Parathyroid adenoma (tissue), 2 donors: Measurements from ENCODE around the gene IFIT5.
A peak's percentile ranks its signal among the peaks of the same experiment; 100 is the strongest.
"Not testable (repeated sequence)": the region's sequence is repeated elsewhere in the genome, so short reads cannot be mapped to it uniquely, and the experiment has no call there.

ENCODE experiments used
- H2AFZ ChIP-seq: fragments of 300-600 bp; sonication (generic); one replicate; pipeline ENCODE4 v1.7.0; 2017; ENCODE audit warnings: antibody characterized with exemption, mild to moderate bottlenecking
- H3K27ac ChIP-seq: fragments of 300-600 bp; sonication (generic); one replicate; pipeline ENCODE4 v1.7.0; 2017
- H3K27me3 ChIP-seq: fragments of 300-600 bp; sonication (generic); one replicate; pipeline ENCODE4 v1.7.0; 2017; ENCODE audit warnings: low read length; ENCODE audit not compliant: control insufficient read depth, insufficient read depth
- H3K36me3 ChIP-seq: fragments of 300-600 bp; sonication (generic); one replicate; pipeline ENCODE4 v1.7.0; 2017; ENCODE audit warnings: low read length; ENCODE audit not compliant: control insufficient read depth, insufficient read depth
- H3K4me1 ChIP-seq: fragments of 300-600 bp; sonication (generic); one replicate; pipeline ENCODE4 v1.7.0; 2017; ENCODE audit warnings: control low read depth
- H3K4me2 ChIP-seq: fragments of 300-600 bp; sonication (generic); one replicate; pipeline ENCODE4 v1.7.0; 2017; ENCODE audit warnings: low read length
- H3K4me3 ChIP-seq: fragments of 300-600 bp; sonication (generic); one replicate; pipeline ENCODE4 v1.7.0; 2017; ENCODE audit warnings: low read depth, low read length
- H3K79me2 ChIP-seq: fragments of 300-600 bp; sonication (generic); one replicate; pipeline ENCODE4 v1.7.0; 2017; ENCODE audit warnings: control low read depth
- H3K9ac ChIP-seq: fragments of 300-600 bp; sonication (generic); one replicate; pipeline ENCODE4 v1.7.0; 2017; ENCODE audit warnings: mild to moderate bottlenecking
- H3K9me3 ChIP-seq: fragments of 300-600 bp; sonication (generic); one replicate; pipeline ENCODE4 v1.7.0; 2017; ENCODE audit warnings: low read length; ENCODE audit not compliant: control insufficient read depth
- CTCF ChIP-seq: fragments of 300-600 bp; sonication (generic); IDR thresholded peaks from one replicate; pipeline ENCODE4 v1.7.0; 2017; ENCODE audit warnings: antibody characterized with exemption, mild to moderate bottlenecking
- donor health status: primary hyperparathyroidism.

IFIT5 gene

GRCh38 chr10:89388806-89389205, 25.6 kb upstream of the IFIT5 start:
- no peaks in the 10 kb centered on the region for H3K9me3 ChIP-seq
- H2AFZ ChIP-seq = no peak overlapping the region
- no peaks in the 10 kb centered on the region for H3K27me3 ChIP-seq
- H3K4me1 ChIP-seq = peaks cover 9% of the 10 kb centered on the region
- no peak overlapping the region for H3K4me3 ChIP-seq
- no peak overlapping the region for H3K9ac ChIP-seq
- no peak overlapping the region for H3K27ac ChIP-seq
- H3K36me3 ChIP-seq = no peaks in the 10 kb centered on the region
- H3K79me2 ChIP-seq = peaks cover 6% of the 10 kb centered on the region
- TF ChIP-seq CTCF = no peak
- no peak overlapping the region for H3K4me2 ChIP-seq

- Histone ChIP-seq H3K9me3 (no peaks in the 10 kb centered on the region), H3K36me3 (no peaks in the 10 kb centered on the region), H3K79me2 (peaks cover 6% of the 10 kb centered on the region), H3K4me2 (no peak overlapping the region), H3K9ac (no peak overlapping the region), H3K4me3 (no peak overlapping the region), H2AFZ (no peak overlapping the region), H3K4me1 (peaks cover 9% of the 10 kb centered on the region), H3K27me3 (no peaks in the 10 kb centered on the region), H3K27ac (no peak overlapping the region)
- peak; percentile 44 for TF ChIP-seq CTCF
These were observed 25.1 kb upstream of the IFIT5 start for GRCh38 chr10:89389254-89389653.

- Histone ChIP-seq H3K36me3 (no peaks in the 10 kb centered on the region), H3K4me3 (no peak overlapping the region), H3K9me3 (no peaks in the 10 kb centered on the region), H3K27ac (no peak overlapping the region), H2AFZ (peak overlapping the region; percentile 49), H3K79me2 (peaks cover 6% of the 10 kb centered on the region), H3K4me1 (peaks cover 9% of the 10 kb centered on the region), H3K4me2 (no peak overlapping the region), H3K9ac (no peak overlapping the region), H3K27me3 (no peaks in the 10 kb centered on the region)
- TF ChIP-seq CTCF = no peak
These were observed 23.7 kb upstream of the IFIT5 start for GRCh38 chr10:89390476-89391225.

- not testable (repeated sequence) for H3K27me3 ChIP-seq, H3K4me3 ChIP-seq, H3K9me3 ChIP-seq, H2AFZ ChIP-seq, H3K9ac ChIP-seq, H3K36me3 ChIP-seq, H3K4me2 ChIP-seq, H3K27ac ChIP-seq, H3K79me2 ChIP-seq, H3K4me1 ChIP-seq
These were observed 23.2 kb upstream of the IFIT5 start for GRCh38 chr10:89391226-89391576.

GRCh38 chr10:89391907-89392756, 22.2 kb upstream of the IFIT5 start, which contains the start of gene IFIT1:
IFIT1 (plus strand) TSS chr10:89392623; CDS start chr10:89392713, 90 bp downstream.
- peak within 1 kb of the TSS; percentile 73 for H3K4me2 ChIP-seq
- H3K79me2 ChIP-seq = peaks cover 10% of the 10 kb centered on the region
- H2AFZ ChIP-seq = peak within 1 kb of the TSS; percentile 81
- no peaks in the 10 kb centered on the region for H3K36me3 ChIP-seq
- no peak for TF ChIP-seq CTCF
- H3K4me3 ChIP-seq = peak within 1 kb of the TSS; percentile 77
- no peaks in the 10 kb centered on the region for H3K27me3 ChIP-seq
- no peaks in the 10 kb centered on the region for H3K9me3 ChIP-seq
- H3K9ac ChIP-seq = no peak within 1 kb of the TSS
- peaks cover 9% of the 10 kb centered on the region for H3K4me1 ChIP-seq
- H3K27ac ChIP-seq = peak within 1 kb of the TSS; percentile 79
